GM21367 (cell line): ENCODE measurements around the gene NIPAL3.

Experiments
- ATAC-seq: cut with Tn5 transposase; IDR thresholded peaks from one replicate; pipeline ENCODE4 v1.9.1; 2021; ENCODE audit not compliant: unreplicated experiment

The NIPAL3 gene

DNA sequence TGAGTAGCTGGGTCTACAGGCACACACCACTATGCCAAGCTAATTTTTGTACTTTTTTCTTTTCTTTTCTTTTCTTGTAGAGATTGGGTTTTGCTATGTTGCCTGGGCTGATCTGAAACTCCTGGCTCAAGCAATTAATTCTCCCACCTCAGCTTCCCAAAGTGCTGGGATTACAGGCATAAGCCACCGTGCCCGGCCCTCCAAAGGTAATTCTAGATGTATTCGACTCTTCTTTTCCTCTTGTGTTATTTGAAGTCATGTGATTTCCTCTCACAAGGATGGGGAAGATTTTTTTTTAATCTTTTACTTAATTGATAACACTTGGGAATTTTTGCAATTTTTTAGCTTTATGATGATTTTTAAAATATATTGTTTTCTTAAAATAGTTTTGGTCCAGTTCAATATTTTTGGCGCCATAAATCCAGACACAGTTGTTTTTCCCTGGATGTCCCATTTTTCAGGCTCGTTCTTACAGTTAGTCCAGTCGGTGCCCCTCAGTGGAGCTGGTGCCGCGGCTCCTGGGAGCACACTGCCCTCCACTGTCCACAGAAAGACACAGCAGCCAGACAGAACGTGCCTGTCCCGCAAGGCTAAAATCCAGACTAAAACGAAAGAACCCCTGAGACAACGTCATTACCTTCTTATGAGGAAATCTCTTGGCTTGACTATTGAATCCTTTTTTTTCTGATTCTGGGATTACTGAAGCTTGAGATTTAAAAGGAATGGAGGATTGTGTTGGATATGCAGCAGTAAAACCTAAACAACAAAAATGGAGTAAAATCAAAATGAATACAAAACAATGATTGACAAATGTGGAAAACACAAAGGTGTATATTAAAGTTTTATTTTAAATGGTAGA is 24.4 kb upstream of the NIPAL3 start:
- ATAC-seq: no peak

DNA sequence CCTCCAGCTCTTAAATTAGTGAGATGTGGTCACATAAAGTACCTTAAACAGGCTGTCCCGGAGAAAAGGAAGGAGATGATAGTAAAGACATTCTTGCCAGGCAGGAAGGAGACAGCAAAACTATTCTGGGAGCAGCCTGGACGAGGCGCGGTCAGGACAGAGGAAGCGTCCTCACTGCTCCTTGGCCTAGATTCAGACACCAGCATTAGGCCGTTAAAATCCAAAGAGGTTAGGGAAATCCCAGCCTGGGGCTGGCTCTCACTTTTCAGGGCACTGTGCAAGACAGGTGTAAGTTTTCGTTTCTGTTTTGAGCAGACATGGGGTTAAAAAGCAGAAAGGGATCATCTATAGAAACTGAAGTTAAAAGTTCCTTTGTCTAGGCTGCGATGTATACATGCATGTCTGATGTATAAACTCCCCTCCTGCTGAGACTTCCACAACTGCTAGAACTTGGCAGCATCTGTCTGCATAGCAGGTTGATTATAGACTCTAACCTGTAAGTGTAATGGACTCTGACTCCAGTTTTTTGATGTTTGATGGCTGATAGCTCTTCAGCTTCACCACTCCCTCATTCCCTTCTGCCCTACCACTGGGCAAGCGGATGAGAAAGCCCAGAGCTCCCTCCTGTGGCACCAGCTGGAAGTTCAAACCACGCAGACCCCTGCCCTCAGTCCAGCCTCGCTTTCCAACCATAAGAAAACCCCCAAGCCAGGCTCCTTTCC is 23.6 kb upstream of the NIPAL3 start:
- peak; percentile 52 for ATAC-seq

DNA sequence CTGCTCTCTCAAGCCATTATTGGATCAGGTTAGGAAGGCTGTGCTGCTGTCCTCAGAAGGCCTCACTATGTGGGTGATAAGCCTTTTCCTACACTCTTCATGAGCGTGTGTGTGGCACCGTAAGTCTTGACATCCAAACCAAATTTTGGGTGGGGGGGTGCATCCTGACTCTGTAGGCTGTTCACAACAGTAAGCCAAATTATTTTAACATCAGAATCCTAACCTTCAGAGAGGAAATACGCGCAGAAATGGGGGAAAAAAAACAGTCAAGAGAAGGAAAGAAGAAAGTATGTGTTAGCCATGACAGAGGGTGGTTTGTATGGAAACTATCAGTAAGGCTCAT is 23.0 kb upstream of the NIPAL3 start:
- no peak for ATAC-seq

DNA sequence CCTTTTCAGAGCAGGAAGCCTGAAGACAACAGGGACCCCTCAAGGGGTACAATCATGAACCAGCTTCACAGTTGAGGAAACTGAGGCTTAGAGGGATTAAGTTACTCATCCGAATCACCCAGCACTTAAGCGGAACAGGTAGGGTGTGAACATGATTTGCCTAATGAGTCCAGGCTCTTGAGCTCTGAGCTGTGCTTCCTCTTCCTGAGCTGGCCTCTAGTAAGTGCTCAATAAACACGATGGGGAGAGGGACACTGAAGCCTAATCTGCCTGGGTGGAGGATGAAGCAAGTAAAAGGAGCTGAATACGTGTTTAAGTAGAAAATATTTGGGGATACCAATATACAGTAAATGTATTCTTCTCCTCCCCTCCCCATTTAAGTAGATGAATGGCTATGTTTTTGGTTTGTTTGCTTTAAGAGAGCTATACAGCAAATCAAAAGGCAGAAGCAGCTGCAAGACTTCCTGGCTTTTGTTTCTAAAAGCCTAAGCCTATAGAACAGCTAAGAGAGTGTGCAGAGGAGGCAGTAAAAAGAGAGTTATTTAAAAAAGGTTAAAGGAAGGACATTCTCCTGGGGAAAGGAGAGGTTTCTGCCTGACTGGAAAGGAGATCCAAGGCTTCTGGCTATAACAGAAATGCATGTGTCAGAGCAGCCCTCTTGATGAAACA is 22.5 kb upstream of the NIPAL3 start:
- ATAC-seq: no peak

DNA sequence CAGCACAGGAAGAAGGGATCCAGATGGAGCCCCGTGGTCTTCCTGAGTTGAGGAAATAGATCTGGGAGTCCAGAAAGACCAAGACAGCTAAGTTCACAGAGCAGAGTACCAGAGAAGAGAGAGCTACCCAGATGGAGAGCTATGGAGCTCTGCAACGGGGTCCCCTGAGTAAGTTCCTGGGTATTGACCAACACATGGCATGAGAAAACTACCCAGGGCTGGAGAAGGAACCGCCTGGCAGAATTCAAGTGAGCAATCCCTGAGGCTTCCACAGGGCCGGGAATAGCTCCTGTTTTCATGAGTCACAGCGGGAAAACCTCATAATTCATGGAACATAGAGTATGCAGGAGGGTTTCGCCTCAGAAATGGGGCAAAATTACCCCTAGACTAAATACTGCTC is 21.7 kb upstream of the NIPAL3 start:
- ATAC-seq: no peak

DNA sequence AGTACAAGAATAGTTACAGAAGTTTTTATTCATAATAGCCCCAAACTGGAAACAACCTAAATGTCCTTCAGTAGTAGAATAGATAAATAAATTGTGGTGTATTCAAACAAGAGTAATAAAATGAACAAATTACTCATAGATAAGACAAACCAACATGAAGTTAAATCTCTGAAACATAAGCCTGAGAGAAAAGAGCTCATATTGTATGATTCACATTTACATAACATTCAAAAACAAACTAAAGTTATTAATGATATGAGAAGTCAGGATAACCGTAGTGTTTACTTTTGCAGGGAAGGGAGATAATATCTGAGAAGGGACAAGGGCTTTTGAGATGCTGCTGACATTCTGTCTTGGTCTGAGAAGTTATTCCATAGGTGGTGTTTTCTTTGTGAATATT is 15.5 kb upstream of the NIPAL3 start:
- no peak for ATAC-seq

DNA sequence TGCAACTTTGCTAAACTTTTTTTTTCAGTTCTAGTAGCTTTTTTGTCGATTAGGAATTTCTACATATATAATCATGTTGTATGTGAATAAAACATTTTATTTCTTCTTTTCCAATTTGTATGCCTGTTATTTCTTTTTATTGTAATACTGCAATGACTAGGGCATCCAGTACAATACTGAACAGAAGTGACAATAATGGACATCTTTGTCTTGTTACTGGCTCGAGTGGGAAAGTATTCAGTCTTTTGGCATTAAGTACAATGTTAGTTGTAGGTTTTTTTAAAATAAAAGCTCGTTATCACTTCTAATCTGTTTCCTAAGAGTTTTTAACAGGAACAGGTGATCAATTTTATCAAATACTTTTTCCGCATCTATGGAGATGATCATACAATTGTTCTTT is 11.8 kb upstream of the NIPAL3 start:
- ATAC-seq: no peak

DNA sequence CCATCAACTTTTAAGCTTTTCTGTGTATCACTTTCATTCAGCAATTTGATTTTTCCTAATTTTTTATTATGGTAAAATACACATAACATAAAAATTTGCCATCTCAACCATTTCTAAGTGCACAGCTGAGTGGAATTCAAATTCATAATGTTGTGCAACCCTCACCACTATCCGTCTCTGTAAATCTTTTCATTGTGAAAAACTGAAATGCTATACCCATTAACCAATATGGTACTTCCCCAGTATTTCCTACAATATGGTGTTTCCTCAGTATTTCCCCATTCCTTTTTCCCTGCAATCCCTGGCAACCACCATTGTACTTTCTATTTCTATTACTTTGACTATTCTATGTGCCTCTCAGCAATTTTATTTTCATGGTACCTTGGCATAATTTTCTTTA is 8.8 kb upstream of the NIPAL3 start:
- ATAC-seq: no peak

DNA sequence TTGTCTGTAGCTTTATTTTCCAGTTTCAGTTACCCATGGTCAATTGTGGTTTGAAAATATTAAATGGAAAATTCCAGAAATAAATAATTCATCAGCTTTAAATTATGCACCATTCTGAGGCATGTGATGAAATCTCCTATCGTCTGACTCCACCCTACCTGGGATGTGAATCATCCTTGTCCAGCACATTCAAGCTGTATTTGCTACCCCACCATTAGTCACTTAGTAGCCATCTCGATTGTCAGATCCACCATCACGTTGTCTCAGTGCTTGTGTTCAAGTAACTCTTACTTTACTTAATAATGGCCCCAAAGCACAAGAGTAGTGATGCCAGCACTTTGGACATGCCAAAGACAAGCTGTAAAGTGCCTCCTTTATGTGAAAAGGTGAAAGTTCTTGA is 6.1 kb upstream of the NIPAL3 start:
- no peak for ATAC-seq

DNA sequence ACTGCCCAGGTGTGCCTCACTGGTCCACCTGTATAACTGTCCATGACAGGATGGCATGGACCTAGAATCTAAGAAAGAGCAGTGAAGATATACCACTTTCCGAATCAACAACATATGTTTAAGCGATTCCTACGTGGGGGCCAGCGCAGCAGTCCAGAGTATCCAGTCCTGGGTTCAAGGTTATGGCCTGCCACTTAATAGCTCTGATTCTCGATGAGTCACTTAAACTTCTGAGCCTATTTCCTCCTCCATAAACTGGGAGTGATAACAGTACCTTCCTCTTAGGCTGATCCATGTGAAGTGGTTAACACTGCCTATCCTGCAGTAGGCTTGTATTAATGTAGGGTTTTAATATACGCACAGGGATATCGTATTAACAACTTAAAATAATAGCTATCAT is 4.9 kb upstream of the NIPAL3 start:
- no peak for ATAC-seq

DNA sequence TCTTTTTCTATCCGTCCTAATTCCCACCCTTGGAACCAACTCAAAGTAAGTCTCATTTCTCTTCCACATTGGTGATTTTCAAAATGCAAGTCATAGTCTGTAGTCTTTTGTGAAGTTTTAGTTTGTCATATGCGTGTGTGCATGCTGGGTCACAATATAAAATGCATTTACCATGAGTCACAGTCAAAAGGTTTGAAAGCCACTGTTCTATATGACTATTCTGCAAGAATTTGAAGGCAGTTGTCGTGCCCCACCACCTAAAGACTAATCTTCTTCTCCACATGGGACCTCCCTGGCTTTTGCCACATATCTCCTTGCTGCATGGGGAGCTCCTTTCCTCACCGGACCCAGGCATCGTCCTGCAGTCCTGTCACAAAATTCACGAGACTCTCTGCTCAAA is 3.6 kb upstream of the NIPAL3 start:
- no peak for ATAC-seq

DNA sequence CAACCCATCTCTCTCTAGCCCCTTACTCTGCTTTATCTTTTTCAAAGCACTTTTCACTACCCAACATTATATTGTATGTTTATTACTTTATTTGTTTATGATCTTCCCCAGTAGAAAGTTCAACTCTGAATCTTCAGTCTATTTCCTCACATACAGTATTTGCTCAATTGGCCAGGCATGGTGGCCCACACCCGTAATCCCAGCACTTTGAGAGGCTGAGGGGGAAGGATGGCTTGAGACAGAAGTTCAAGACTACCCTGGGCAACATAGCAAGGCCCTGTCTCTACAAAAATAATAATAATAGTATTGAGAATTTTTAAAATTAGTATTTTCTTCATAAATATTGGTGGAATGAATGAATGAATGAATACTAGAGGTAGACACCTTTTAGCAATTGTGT is 3.2 kb upstream of the NIPAL3 start:
- ATAC-seq: no peak

DNA sequence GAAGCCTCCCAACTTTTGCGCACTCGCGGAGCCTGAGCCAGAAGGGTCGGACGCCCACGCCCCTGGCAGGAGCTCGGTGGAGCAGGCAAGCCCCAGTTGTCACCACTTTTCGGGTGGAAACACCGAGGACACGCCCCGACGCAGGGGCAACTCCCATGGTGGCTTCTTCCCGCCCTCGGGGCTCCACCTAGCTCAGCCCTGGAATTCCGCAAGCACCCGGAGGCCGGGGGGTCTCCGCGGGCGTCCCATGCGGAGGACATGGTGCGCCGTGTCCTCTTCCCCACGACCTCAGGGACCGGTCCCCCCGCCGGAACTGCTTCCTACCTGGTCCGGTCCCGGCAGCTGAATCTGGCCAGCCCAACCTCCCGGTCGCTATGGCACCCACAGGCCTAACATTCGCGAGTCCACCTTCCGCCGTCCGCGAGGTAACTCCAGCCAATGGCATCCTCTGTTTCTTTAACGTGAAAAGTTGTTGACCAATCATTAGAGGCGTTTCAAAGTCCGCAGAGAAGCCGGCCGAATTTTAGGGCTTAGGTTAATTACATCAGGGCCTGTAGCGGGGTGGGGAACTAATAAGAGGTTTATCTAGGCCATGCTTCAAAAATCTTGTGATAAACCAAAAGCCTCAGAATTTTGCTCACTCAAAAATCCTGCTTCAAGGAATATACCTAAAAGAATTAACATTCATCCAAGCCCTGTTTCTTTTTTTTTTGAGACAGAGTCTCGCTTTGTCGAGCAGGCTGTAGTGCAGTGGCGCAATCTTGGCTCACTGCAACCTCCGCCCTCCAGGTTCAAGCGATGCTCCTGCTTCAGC is 2.0 kb upstream of the NIPAL3 start, which contains the start of gene STPG1:
Gene STPG1 (minus strand): TSS at position 433 of the 814 bp plus-strand sequence. CDS start 12,394 bp downstream, outside the sequence.
- no peak for ATAC-seq

DNA sequence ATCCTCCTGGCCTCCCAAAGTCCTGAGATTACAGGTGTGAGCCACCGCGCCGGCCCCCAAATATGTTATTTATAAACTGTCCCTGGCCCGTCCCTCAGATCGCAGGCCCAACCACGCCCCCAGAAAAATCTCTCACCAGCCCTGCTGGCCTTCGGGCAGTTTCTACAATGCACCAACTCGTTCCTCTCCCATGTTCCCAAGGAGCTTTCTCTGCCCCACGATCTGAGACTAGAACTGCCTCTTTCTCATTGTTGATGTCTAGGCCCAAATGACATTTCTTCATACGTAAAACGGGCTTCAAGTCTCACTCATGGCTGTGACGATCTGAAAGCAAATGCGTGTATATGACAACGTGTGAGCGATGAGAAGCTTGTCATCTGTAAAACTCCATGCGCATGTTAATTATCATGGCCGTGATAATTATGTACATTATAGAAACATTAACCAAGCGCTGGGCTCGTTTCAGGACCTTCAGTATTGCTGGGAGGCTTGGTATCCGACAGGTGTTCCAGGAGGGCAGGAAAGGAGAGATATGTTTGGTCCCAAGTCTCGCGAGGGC is 748 bp upstream of the NIPAL3 start:
- no peak for ATAC-seq

DNA sequence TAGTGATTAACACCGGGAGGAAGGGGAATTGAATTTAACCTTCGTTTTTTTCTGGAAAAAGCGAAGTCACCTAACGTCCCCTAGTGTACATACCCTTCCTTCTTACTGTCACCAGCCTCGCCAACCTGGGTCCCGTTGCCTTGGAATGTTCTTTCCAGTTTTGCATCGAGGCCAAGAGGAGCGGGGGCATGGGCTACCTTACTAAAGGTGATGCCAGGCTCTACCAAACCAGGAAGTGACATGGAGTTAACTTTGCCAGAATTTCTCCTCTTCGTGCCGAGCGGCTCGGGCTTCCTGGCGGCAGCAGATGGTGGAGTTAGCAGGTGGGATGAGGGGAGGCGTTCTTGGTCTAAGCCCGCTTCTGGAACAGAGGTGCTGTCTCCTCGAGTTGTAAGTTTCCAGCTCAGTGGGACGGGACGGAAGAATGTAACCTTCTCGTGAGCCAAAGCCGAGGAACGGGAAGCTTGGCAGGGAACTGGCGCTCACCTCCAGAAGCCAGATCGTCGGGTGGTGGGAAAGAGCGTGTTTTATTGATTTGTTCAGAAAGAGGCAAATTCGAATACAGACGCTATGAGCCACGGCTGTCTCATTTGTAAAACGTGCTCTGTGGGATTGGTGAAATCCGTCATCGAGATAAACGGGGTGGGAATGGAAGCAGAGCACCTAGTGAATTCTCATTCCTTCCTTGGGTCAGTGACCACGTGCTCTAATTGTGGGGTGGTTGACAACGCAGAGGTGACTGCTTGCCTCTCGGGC is 486 bp downstream of the NIPAL3 start:
- ATAC-seq: peak; percentile 10

DNA sequence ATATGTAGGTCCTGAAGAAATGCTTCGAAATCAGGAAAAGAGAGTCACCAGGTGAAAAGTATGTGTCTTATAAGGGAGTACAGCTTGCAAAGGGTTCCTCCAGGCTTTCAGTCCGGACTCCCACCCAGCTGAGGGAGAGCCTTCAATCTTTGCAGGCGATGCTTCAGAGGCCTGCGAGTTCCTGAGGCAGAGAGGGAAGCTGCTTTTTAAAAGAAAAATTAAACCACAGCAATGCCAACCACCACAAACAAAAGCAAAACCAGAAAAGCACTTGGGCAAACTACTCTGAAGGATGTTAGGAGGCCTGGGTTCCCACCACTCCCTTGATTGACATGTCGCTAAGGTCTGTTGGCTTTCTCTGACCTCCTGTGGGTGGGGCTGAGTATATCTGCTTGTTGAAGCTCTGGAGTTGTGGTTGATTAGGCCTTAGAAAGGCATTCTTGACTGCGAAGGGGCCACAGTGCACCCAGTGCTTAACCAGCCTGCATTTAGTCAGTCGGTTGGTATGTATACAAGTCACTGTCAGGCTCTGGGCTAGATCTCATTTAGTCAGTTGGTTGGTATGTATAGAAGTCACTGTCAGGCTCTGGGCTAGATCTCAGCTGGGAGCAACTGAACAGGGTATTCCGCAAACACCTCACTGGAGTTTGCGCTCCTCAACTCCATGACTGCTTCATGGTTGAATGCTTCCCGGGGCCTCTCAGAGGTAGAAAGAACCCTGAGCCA is 1.2 kb downstream of the NIPAL3 start:
- ATAC-seq: no peak

DNA sequence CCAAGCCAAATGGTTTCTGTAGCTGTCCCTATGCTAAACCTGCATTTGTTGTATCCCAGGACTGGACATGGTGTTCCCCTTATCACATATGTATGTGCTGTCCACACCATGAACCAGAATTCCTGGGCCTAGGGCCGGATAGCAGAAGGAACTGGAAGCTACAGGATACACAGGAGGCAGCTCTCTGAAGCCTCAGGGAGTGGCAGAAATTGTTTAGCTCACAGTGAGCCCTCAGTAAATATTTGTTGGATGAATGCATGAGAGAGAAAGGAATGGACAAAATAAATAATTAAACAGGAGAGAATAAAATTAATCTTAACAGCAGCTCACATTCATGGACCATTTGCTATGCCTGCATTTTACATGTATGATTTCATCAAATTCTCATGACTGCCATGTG is 2.1 kb downstream of the NIPAL3 start:
- no peak for ATAC-seq

DNA sequence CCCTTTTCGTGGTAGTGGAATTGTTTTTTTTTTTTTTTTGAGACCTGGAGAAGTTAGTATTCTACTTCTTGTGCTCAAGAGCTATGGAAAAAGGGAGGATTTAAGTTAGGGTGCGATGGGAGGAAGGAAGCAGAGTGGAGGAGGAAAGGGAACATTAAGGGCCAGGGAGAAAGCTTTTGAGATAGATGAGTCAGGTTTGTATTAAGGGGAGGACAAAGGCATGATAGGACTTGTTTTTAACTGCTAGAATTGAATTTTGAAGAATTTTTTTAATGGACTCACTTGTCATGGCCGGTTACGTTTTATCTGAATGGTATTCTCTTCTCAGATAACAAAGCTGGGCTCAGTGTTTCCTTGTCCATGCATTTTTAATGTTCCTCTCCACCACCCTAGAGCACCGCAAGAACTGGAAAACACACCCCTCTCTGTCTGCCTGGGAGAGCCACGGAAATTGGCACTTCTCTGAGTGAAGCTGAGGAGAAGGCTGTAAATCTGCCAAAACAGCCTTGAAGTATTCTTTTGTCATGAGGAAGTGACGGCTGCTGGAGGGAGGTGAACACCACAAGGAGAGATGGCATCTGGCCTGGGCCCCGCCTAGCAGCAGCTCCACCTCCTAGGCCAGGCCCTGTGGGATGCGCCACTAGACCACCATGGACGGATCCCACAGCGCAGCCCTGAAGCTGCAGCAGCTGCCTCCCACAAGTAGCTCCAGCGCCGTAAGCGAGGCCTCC is 3.5 kb downstream of the NIPAL3 start:
- ATAC-seq: no peak

DNA sequence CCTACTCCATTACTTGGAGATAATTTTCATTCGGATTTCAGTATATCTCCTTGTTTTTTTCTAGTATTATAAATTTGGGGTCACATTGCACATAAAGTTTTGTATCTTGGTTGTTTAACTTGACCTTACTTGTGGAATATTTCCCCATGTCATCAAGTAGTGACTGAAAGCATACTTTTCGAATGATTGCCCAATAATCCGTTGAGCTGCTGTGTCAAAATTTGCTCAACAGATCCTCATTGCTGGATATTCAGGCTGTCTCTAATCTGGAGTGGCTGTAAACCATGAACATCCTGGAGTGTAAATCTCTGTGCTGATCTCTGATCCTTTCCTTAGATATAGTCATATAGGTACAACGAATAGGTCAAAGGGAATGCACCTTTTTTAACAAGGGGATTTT is 4.9 kb downstream of the NIPAL3 start:
- ATAC-seq: no peak
